Tibial nerve (tissue), 4 donors: Measurements from ENCODE around the gene TBC1D16. TPM values are rescaled to one million over a fixed set of nuclear protein-coding genes. Genes with fewer than 3 reads are reported as not detected.
"Not testable (repeated sequence)": the region's sequence is repeated elsewhere in the genome, so short reads cannot be mapped to it uniquely, and the experiment has no call there.

ENCODE experiments used
- DNase-seq, 2 donors: peaks; one replicate each; pipeline ENCODE4 v3.0.0-alpha.2; 2019; ENCODE audit warnings: low spot score in 2 of 2
- H3K27ac ChIP-seq, 4 donors: fragments of 200-600 bp; sonication (generic) in 3 of 4; one replicate each; pipeline ENCODE4 v1.5.1; 2017 to 2019; ENCODE audit warnings: mild to moderate bottlenecking in 1 of 4
- H3K27me3 ChIP-seq, 2 donors: fragments of 200-600 bp; sonication (generic) in 1 of 2; one replicate each; pipeline versions ENCODE4 v1.5.1 to v1.6.0; 2017 to 2019
- H3K36me3 ChIP-seq, 3 donors: fragments of 200-600 bp; sonication (generic); one replicate each; pipeline ENCODE4 v1.5.1; 2018 to 2019
- H3K4me1 ChIP-seq, 4 donors: fragments of 200-600 bp; sonication (generic) in 3 of 4; one replicate each; pipeline ENCODE4 v1.5.1; 2017 to 2019
- H3K4me3 ChIP-seq, 4 donors: fragments of 200-600 bp; sonication (generic) in 3 of 4; one replicate each; pipeline ENCODE4 v1.5.1; 2017 to 2019; ENCODE audit warnings: mild to moderate bottlenecking in 1 of 4, moderate library complexity in 1 of 4
- H3K9me3 ChIP-seq, 4 donors: fragments of 200-600 bp; sonication (generic) in 3 of 4; one replicate each; pipeline ENCODE4 v1.5.1; 2017 to 2019
- EP300 ChIP-seq, 2 donors: sonication (generic); formaldehyde crosslinking; IDR thresholded peaks; one replicate each; pipeline ENCODE4 v1.6.1; 2017; ENCODE audit warnings: antibody characterized with exemption in 2 of 2, mild to moderate bottlenecking in 1 of 2
- POLR2A ChIP-seq, 2 donors: fragments of 450-650 bp; IDR thresholded peaks; one replicate each; pipeline ENCODE4 v1.6.1; 2017; ENCODE audit warnings: antibody characterized with exemption in 2 of 2, mild to moderate bottlenecking in 2 of 2, moderate library complexity in 2 of 2
- WGBS, 2 donors: methylation state at CpG; one replicate each; pipeline ENCODE4 v1.1.5; 2018; 5-methylcytosine and 5-hydroxymethylcytosine counted together
- total RNA-seq, 4 donors: library from RNA; depleted of rRNA; stranded (reverse); fragments of >200 nt; gene quantifications; one replicate each; pipeline ENCODE4 v1.1.0, GENCODE V29; 2016
- TF ChIP-seq, protein P1 (sequence below), 5 experiments: fragments of 200-600 bp in 3 of 5; fragments of 450-650 bp in 2 of 5; sonication (generic) in 3 of 5; IDR thresholded peaks; one replicate each; pipeline ENCODE4 v1.5.1; 2016 to 2019; ENCODE audit warnings: antibody characterized with exemption in 5 of 5, mild to moderate bottlenecking in 3 of 5, moderate library complexity in 2 of 5

Gene TBC1D16
- total RNA-seq, 4 donors from 2014 or later: 48.3 to 68.4 (median 58.1) TPM

DNA sequence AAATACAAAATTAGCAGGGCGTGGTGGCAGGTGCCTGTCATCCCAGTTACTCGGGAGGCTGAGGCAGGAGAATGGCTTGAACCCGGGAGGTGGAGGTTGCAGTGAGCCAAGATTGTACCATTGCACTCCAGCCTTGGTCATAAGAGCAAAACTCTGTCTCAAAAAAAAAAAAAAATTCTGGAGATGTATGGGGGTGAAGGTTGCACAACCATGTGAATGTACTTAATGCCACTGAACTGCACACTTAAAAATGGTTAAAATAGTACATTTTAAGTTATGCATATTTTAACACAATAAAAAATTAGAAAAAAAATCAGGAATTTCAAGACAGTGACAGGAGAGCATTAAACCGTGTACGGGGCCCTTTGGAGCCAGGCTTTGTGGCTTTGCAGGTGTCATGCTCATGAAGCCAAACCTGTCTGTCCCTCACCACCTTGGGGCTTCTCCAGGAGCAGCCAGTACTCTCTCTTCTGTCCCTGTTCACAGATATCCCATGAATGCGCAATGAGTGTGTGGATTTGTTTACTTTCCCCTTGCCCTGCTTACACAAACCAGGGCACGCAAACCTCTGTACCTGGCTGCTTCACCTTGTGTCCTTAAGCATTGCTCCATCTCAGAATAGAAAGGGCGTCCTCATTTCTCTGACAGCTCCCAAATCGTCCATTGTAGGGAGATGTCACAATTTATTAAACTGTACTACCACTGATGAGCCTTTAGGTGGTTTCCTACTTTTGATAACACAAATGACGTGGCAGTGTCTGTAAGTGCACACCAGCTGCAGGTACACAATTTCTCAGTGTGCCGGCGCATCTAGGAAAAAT lies 138.2 kb downstream of the TBC1D16 start:
- Histone ChIP-seq H3K27me3 (peaks cover 0 to 9% of the 10 kb centered on the region in 2 donors), H3K9me3 (peaks cover 0 to 8% (median 0%) of the 10 kb centered on the region in 4 donors), H3K4me1 (no peaks in the 10 kb centered on the region), H3K36me3 (no peaks in the 10 kb centered on the region), H3K4me3 (no peak overlapping the region), H3K27ac (no peak overlapping the region)
- DNase-seq: no peak
- TF ChIP-seq, protein P1, sequence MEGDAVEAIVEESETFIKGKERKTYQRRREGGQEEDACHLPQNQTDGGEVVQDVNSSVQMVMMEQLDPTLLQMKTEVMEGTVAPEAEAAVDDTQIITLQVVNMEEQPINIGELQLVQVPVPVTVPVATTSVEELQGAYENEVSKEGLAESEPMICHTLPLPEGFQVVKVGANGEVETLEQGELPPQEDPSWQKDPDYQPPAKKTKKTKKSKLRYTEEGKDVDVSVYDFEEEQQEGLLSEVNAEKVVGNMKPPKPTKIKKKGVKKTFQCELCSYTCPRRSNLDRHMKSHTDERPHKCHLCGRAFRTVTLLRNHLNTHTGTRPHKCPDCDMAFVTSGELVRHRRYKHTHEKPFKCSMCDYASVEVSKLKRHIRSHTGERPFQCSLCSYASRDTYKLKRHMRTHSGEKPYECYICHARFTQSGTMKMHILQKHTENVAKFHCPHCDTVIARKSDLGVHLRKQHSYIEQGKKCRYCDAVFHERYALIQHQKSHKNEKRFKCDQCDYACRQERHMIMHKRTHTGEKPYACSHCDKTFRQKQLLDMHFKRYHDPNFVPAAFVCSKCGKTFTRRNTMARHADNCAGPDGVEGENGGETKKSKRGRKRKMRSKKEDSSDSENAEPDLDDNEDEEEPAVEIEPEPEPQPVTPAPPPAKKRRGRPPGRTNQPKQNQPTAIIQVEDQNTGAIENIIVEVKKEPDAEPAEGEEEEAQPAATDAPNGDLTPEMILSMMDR (IDR thresholded peaks at IDR 0.05): no peak
- TF ChIP-seq EP300 (IDR thresholded peaks at IDR 0.05) (no peak), POLR2A (IDR thresholded peaks at IDR 0.05) (no peak)
- 72 to 80% methylated on average over 12 of the region's 12 CpGs for WGBS, 2 donors

DNA sequence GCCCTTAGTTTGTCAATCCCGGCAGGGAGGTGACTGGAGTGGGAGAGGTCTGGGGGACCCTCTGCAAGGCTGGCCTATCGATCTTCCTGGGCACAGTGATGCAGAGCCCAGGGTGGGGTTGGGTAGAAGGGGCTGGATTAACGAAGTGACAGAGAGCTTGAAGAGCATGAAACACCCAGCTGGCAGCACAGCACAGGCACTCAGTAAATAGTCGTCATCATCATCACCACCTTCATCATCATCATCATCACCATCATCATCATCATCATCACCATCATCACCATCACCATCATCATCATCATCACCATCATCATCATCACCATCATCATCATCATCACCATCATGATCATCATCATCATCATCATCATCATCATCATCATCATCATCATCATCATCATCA lies 142.2 kb downstream of the TBC1D16 start:
- H3K27ac ChIP-seq, H3K4me1 ChIP-seq, H3K4me3 ChIP-seq, DNase-seq, H3K9me3 ChIP-seq, H3K36me3 ChIP-seq: not testable (repeated sequence)
- peaks cover 0 to 35% of the 10 kb centered on the region in 2 donors for H3K27me3 ChIP-seq
- 91 to 96% methylated on average over 4 of the region's 4 CpGs for WGBS, 2 donors

DNA sequence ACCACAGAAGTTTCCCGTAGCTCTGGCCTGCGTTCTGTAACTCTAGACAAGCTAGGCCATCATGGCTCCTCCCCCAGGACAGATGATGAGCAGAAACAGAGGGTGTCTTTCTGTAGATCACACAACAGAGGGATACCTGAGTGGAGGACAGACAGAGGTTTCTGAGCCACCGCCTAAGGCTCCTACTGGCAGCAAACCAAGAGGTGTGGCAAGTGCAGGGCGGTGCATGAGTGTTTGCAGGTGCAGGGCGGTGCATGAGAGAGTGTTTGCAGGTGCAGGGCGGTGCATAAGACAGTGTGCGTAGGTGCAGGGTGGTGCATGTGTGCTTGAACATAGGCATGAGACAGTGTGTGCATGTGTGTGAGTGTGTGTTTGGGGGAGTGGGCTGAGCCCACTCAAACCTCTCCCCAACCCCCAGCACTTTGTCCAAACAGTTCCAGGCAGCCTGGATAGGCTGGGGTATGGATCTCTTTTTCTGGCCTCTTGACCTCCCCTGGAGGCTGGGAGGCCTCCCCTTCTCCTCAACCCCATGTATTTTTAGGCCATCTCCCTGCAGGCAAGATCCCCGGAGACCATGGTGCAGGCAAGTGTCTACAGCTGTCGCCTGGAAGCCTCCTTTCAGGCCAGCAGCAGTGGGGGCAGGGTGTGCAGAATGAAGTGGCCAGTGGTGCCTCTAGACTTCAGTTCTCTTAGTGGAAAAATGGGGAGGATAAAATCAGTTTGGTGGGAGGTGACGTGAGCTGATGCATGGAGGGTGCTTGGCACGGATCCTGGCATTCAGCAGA lies 143.0 kb downstream of the TBC1D16 start:
- Histone ChIP-seq H3K27me3 (peaks cover 0 to 43% of the 10 kb centered on the region in 2 donors), H3K27ac (no peak overlapping the region), H3K36me3 (no peaks in the 10 kb centered on the region), H3K9me3 (no peaks in the 10 kb centered on the region), H3K4me3 (no peak overlapping the region), H3K4me1 (peaks cover 0 to 7% (median 0%) of the 10 kb centered on the region in 4 donors)
- DNase-seq: no peak
- TF ChIP-seq, protein P1 (IDR thresholded peaks at IDR 0.05): no peak
- TF ChIP-seq EP300 (IDR thresholded peaks at IDR 0.05) (no peak), POLR2A (IDR thresholded peaks at IDR 0.05) (no peak)
- WGBS, 2 donors: 69 to 77% methylated on average over 11 of the region's 11 CpGs

DNA sequence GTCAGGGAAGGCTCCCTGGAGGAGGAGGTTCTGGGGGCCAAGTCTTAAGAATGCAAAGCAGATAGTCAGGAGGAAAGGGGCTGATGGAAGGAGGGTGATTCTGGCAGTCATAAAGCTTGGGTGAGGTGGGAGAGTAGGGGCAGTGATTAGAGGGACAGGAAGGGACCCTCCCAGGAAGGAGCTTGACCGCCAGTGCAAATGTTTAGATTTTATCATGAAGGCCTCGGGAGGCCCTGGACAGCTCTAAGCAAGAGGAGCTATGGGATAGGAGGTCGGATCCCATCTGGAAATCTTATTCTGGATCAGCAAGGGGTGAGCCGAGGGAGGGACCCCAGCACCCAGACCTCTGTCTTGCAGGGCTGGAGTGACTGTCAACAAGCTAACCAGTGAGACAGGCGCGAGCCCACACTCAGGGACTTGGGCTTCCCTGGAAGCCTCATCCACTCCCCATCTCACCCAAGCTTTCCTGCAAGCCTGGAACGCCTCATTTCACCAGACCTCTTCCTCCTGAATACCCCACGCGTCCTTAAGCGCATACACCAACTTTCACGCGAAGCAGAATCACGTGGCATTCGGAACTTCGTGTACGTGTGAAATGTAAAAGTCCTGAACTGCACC lies 144.4 kb downstream of the TBC1D16 start:
- DNase-seq: no peak
- Histone ChIP-seq H3K4me1 (peaks cover 0 to 7% (median 0%) of the 10 kb centered on the region in 4 donors), H3K36me3 (no peaks in the 10 kb centered on the region), H3K27ac (no peak overlapping the region), H3K9me3 (no peaks in the 10 kb centered on the region), H3K4me3 (no peak overlapping the region), H3K27me3 (peaks cover 0 to 53% of the 10 kb centered on the region in 2 donors)
- no peak for TF ChIP-seq EP300 (IDR thresholded peaks at IDR 0.05)
- TF ChIP-seq, protein P1 (IDR thresholded peaks at IDR 0.05): no peak
- TF ChIP-seq POLR2A (IDR thresholded peaks at IDR 0.05): no peak
- 81 to 85% methylated on average over 16 of the region's 16 CpGs for WGBS, 2 donors

DNA sequence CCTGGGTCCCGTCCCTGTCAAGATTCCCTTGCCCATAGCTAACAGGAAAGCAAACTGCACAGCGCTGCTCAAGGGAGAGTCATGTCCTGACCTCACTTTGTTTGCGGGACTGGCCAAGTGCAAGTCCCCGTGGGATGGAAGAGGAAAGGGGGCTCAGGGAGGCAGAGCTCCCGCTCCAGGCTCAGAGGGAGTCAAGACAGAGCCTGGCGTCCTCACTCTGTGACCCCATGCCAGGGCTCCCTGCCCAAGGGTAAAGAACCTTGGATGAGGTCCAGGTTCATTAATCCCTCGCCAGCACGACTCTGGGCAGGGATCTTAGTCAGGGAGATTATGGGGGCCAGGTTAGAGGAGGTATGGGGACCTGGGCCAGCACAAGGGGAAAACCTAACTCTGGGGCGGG lies 145.0 kb downstream of the TBC1D16 start:
- H3K27ac ChIP-seq: no peak overlapping the region
- H3K36me3 ChIP-seq: no peaks in the 10 kb centered on the region
- WGBS, 2 donors: 30% methylated on average over 9 of the region's 9 CpGs
- no peak for DNase-seq
- no peak overlapping the region for H3K4me3 ChIP-seq
- H3K4me1 ChIP-seq: peaks cover 0 to 7% (median 0%) of the 10 kb centered on the region in 4 donors
- TF ChIP-seq POLR2A (IDR thresholded peaks at IDR 0.05): no peak
- TF ChIP-seq, protein P1 (IDR thresholded peaks at IDR 0.05): no peak
- no peak for TF ChIP-seq EP300 (IDR thresholded peaks at IDR 0.05)
- peaks cover 0 to 58% of the 10 kb centered on the region in 2 donors for H3K27me3 ChIP-seq
- no peaks in the 10 kb centered on the region for H3K9me3 ChIP-seq
